Activated T-cell treated with anti-CD3 and anti-CD28 coated beads, Interleukin-2, amount 50 U/mL, for 48 hours (primary cell): Measurements from ENCODE around the gene PTPRM.

Source experiments
- DNase-seq, 2 experiments: peaks; one replicate each; pipeline ENCODE4 v3.0.0-alpha.2; 2020

The PTPRM gene

DNA sequence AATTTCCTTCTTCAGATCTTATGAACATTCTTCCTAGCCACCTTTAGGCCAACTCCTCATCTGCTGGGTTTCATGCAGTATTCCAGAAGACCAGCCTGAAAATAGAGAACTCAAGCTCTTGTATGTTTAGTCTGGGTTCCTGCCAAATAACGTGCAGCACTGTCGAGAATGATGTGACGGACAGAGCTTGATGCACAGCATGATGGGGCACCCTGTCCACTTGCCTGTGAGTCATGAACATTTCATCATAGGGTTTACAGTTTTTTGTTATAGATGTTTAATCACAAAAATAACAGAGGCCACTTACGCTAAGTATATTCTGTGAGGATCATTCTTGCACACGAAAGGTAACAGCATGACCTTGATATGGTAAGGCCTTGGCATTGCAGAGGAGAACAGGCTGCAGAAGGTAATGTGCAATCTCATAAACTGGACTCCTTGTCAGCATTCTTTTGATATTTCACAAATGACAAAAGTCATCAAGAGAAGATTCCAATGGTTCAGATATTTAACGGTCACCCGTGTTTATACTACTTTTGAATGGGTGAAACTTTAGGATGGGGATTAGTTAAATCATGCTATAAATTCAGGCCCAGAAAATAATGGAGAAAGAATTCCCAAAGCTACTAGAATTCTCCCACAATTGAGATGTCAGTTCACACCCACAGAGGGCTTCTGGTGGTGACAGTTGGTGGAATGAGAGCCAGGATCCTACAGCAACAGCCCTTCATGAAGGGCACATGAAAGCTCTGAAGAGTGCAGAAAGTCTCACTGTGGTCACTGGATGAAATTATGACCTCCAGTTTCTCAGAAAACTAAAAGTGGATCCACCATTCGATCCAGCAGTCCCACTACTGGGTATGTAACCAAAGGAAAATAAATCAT, 646.0 kb downstream of the PTPRM start:
- DNase-seq, result no peak

DNA sequence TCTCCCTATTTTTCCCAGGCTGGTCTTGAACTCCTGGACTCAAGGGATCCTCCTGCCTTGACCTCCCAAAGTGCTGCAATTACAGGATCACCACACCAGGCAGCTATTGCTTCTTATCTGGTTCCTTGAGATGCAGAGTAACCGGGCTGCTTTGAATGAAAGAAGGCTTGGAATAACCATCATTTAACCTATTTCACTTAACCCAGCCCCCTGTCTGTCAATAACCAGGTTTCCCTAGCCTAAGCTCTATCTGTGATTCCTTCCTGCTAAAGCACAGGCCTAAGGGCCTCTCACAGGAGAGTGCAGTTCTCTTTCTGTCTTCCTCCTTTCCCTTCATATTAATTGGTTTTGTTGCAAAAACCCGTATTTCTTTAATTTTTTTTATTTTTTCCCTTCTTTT, 648.6 kb downstream of the PTPRM start:
- DNase-seq, result no peak

DNA sequence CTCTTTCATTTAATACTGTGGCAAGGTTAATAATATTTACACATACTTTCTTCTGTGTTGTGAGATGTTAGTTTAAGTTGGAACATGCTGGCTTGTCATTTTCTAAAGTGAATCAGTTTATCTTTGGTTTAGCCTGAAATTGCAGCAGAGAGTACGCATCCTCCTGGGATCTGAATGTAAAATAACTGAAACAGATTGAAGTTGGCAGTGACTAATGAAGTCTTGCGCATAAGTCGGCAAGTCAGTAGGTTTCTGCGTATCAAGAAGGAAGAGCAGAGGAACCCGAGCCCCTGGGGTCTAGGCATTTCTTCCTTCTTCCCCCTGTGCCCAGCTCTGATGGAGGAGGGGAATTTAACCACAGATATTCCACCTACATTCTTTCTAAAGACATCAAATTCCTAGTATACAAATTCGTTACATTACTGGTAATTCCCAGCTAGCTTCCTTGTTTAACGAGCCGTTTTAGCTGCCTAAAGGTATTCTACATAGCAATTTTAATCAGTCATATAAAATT, 650.0 kb downstream of the PTPRM start:
- no peak for DNase-seq

DNA sequence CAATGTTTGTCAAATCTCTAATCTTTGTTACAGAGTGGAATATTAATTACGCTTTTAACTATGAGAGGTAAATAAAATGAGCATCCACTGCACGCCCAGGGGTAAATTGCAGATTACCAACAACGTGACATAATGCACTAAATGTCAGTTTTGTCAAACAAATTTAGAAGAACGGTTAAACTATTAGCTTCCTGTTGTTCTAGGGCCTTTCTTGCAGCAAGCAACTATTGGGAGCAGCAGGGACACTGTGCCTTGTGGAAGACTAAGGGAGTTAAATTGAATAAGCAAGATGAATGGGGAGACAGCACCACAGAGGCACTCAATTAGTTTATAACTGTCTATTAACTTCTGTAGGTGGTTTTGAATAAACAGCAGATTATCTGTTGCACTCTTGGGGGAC, 651.1 kb downstream of the PTPRM start:
- DNase-seq, result no peak

DNA sequence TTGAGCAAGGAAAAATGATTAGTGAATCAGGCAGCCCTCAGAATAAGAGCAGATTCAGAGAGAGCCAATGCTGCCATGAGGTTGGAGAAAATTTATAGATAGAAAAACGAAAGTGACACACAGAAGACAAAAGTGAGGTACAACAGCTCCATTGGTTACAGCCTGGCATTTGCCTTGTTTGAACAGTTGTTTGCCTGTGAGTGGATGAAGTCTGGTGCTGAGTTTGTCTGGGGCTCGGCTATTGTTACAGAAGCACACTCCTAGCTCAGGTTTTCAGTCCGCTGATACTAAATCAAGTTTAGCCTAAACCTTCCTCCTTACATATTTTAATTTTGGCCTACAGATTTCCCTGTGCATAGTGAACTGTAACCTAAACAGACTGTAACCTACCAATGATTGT, 654.3 kb downstream of the PTPRM start:
- DNase-seq, result no peak

DNA sequence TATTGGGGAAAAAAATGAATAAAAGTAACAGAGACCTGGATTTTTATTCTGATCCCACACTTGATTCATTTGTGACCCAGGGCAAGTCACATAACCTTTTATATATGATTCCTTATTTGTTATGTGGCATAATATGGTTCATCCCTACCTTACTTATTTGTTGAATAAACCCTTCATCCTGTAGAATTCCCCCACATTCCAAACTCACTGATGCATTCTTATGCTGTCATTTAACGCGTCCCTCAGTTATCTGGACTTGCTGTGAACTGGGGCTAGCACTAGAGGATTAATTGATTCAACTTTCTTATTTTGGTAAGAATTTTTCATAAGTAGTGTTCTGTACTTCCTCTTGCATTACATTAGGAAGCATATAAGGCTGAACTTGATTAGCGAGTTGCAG, 657.5 kb downstream of the PTPRM start:
- no peak for DNase-seq

DNA sequence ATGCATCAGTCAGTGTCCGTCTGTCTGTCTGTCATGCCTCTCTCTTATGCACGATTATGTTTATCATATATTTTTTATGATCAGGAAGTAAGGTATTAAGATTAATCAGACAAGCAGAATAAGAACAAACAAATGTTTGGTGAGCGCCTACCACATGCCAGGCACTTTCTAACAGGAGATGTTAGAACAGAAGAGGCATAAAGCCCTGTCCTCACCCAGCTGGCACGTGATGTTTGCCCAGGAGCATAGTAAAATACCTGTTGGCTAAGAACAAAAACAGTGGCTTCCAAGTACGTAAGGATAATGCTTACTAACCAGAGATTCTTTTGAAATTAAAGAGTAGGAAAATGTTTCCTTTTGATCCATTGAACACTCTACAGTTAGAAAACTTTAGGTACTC, 661.9 kb downstream of the PTPRM start:
- DNase-seq, result no peak

GRCh38 chr18:8229787-8230186, 662.7 kb downstream of the PTPRM start:
- no peak for DNase-seq

GRCh38 chr18:8231316-8231715, 664.2 kb downstream of the PTPRM start:
- no peak for DNase-seq

DNA sequence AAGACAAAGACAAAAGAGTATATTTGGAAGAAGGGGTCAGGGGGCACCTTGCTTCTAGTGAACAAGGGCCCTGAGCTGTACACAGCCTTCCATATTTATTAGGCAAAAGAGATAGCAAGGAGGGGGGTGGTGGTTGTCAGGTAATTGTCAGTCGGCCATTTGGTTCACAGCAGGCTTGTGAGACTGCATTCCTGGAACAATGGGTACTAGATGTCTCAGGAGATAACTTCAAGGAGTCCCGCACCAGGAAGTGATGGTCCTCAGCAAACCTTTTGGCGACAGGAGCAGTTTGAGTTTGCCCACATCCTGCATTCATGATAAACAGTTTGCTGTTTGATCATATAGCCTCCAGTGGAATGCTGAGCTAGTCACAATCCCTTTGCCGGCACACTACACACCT, 665.7 kb downstream of the PTPRM start:
- DNase-seq, result no peak

DNA sequence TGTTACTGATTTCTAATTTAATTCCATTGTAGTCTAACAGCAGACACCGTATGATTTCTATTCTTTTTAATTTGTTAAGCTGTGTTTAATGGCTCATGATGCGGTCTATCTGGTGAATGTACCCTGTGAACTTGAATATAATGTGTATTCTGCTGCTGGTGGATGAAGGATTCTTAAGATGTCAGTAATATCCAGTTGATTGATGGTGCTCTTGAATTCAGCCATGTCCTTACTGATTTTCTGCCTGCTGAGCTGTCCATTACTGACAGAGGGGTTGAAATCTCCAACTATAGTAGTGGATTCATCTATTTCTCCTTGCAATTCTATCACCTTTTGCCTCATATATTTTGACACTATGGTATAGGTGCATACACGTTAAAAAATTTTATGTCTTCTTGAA, 668.8 kb downstream of the PTPRM start:
- DNase-seq, result no peak

DNA sequence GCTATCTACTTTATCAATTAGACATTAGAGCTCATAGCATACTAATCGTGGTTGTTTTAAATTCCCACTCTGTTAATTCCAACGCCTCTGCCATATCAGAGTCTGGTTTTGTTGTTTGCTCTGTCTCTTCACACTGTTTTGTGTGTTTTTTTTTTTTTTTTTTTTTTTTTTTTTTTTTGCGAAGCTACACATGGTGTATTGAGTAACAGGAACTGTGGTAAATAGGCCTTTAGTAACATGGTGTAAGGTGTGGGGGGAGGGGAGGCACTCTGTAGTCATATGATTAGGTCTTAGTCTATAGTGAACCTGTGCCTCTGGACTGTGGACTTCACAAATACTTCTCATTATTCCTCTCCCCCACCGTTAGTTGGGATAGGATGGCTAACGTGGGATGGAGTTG, 671.4 kb downstream of the PTPRM start:
- no peak for DNase-seq

- DNase-seq, result no peak
Measured at GRCh38 chr18:8241731-8242130, 674.6 kb downstream of the PTPRM start.

DNA sequence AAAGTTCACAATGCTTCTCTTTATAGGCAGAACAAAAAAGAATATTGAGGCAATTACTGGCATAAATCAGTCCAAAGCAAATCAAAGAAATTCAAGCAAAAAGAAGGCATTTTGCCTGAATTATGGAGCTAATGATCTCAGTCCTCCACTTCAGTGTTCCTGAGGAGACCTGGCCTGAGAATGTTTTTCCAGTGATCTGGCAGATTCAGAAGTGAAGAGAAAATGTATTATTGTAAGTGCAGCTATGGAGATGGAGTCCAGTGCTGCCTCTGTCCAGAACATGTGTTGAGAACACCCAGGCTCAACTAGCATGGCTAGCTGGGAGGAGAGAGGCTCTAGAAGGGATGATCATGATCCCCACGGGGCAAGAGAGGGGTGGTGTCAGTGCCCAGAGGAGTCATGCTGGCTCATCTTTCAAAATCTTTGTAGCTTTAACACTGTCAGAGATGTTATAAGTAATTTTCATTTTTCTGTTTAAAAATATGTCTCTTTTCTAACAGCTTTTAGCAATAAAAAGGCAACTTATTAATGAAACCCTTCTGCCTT, 675.1 kb downstream of the PTPRM start:
- no peak for DNase-seq

GRCh38 chr18:8247700-8248099, 680.6 kb downstream of the PTPRM start:
- no peak for DNase-seq

GRCh38 chr18:8248576-8248975, 681.5 kb downstream of the PTPRM start:
- DNase-seq, result no peak

DNA sequence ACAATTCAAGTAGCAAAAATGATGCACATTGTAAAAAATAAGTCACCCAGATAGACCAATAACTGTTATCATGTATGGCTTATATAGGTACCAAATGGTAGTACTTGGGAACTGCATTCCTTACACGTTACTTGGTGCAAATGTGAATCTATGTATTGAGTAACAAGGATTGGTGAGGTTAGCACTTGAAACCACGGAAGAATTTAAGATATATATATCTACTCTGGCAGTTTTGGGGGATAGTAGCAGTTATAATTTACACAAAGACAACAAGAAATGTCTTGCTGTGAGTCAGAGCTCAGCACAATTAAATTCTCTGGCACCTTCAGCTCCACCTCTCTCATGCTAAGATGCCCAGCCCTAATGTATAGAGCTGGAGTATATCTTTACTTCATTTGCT, 682.7 kb downstream of the PTPRM start:
- DNase-seq, result no peak

GRCh38 chr18:8252371-8252770, 685.3 kb downstream of the PTPRM start:
- no peak for DNase-seq

- no peak for DNase-seq
Measured at GRCh38 chr18:8253944-8254343, 686.8 kb downstream of the PTPRM start.

GRCh38 chr18:8254654-8255053, 687.5 kb downstream of the PTPRM start:
- DNase-seq, result no peak

DNA sequence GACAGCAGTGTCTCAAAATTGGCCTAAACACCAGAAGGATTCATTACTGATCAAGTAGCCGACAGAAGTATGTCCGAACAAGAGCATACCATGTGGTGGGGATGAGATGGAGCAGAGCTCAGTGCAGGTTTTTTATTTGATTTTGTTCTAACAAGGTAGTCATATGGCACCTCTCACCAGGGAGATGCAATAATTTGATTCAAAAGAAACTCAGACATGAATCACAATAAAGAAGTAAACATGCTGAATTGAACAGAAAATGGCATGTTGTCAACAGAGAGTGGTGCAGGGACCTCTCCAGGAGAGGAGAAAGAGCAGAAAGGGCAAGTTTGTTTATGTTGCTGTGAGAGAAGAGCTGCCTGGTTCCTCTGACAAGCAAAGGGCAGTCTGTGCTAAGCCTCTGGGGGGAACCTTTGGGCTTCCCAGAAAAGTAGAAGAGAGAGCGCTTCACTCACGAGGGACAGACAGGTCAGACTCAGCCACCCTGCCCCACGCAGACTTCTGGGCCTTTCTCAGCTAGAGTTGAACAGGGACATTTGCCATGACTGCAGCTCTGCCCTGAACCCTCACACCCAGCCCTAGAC, 690.8 kb downstream of the PTPRM start:
- DNase-seq, result no peak

- no peak for DNase-seq
Measured at GRCh38 chr18:8260319-8260718, 693.2 kb downstream of the PTPRM start.

- DNase-seq, result no peak
Measured at GRCh38 chr18:8260827-8261226, 693.7 kb downstream of the PTPRM start.

DNA sequence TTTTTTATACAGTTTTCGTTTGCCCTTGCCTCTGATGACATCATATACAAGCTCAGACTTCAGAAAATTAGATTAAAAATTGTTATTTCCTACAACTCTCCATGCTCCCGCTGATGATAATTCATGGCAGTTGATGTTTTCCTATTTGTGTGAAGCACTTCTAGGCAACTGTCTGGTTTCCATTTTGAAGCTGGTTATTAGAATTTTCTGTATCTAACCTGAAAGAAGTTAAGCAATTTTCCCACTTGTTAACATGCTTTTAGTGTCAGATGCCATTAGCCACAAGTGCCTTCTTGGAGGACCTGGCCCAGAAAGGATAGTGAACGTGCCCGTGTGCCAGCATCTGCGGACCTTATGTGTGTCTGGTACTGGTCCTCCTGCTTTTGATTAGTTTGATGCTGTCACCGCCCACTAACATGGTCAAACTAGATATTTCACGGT, 694.6 kb downstream of the PTPRM start:
- no peak for DNase-seq
